ENCODE data around the gene STX16. TPM values are rescaled to one million over a fixed set of nuclear protein-coding genes. Genes with fewer than 3 reads are reported as not detected.

Gene STX16
- polyA plus RNA-seq, 4 donors: 17.3 to 73.4 (median 34.9) TPM

DNA sequence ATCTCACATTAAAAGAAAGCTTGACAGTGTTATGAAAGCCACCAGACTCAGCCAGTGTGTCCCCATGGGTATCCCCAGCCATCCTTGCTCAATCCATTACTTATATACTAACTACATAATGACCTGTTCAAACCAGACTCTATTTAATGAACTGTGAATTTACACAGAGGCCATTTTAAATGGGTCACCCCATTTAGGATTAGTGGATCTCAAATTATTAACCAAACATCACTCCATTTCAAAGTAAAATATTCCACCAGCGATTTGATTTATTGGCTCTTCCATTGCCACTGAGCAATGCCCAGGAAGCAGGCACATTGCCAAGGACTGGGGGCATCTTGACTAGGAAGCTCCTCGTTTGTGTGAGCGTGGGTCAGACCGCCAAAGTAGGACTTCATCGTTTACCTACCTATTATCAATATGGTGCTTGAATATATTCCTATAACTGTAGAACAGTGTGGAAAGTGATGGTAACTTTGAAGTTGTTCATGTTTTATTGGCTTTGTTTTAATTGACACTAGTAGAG lies 26.1 kb downstream of the STX16 start:
- FAIRE-seq: no peak
- Histone ChIP-seq H3K4me1 (ENCODE audit: control insufficient read depth in 3 of 3, insufficient read depth in 2 of 3, low read depth in 1 of 3, low read length in 2 of 3) (no peaks in the 10 kb centered on the region), H3K36me3 (ENCODE audit: control insufficient read depth in 3 of 3, insufficient read depth in 2 of 3, low read depth in 1 of 3, low read length in 3 of 3) (peaks cover 3 to 35% (median 13%) of the 10 kb centered on the region in 3 donors), H3K27ac (ENCODE audit: low read depth in 1 of 3, low read length in 2 of 3) (no peak overlapping the region), H3K27me3 (ENCODE audit: control insufficient read depth in 3 of 3, insufficient read depth in 3 of 3, low read length in 3 of 3) (no peaks in the 10 kb centered on the region), H3K4me3 (ENCODE audit: low read depth in 1 of 3, low read length in 3 of 3) (no peak overlapping the region), H3K9me3 (ENCODE audit: control insufficient read depth in 2 of 2, insufficient read depth in 1 of 2, low read depth in 1 of 2, low read length in 1 of 2) (no peaks in the 10 kb centered on the region)
- DNase-seq: no peak
- WGBS, 3 donors: 91 to 93% (median 91%) methylated on average over 5 of the region's 5 CpGs

DNA sequence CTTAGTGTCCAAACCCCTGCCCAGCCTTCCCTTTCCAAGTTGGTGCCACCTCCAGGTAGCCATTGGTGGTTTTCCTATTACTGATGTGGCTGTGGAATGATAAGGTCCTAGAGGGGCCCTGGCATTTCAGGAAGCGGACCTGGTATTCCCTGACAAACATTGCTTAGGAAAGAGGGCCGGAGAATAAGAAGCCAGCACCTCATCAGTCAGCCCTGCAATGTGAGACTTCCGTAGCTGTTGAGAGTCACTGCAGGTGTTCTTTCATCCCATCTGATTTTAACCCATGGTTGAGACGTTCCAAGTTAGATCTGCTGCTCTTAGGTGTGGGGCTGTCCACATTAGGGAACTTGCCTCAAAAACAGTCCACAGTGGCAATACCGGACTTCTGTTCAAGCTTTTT lies 26.7 kb downstream of the STX16 start:
- Histone ChIP-seq H3K4me1 (ENCODE audit: control insufficient read depth in 3 of 3, insufficient read depth in 2 of 3, low read depth in 1 of 3, low read length in 2 of 3) (no peaks in the 10 kb centered on the region), H3K9me3 (ENCODE audit: control insufficient read depth in 2 of 2, insufficient read depth in 1 of 2, low read depth in 1 of 2, low read length in 1 of 2) (no peaks in the 10 kb centered on the region), H3K27me3 (ENCODE audit: control insufficient read depth in 3 of 3, insufficient read depth in 3 of 3, low read length in 3 of 3) (no peaks in the 10 kb centered on the region), H3K27ac (ENCODE audit: low read depth in 1 of 3, low read length in 2 of 3) (no peak overlapping the region), H3K36me3 (ENCODE audit: control insufficient read depth in 3 of 3, insufficient read depth in 2 of 3, low read depth in 1 of 3, low read length in 3 of 3) (peaks cover 3 to 35% (median 13%) of the 10 kb centered on the region in 3 donors), H3K4me3 (ENCODE audit: low read depth in 1 of 3, low read length in 3 of 3) (no peak overlapping the region)
- DNase-seq: no peak
- FAIRE-seq: no peak
- WGBS, 3 donors: 92 to 95% (median 92%) methylated on average over 5 of the region's 5 CpGs

DNA sequence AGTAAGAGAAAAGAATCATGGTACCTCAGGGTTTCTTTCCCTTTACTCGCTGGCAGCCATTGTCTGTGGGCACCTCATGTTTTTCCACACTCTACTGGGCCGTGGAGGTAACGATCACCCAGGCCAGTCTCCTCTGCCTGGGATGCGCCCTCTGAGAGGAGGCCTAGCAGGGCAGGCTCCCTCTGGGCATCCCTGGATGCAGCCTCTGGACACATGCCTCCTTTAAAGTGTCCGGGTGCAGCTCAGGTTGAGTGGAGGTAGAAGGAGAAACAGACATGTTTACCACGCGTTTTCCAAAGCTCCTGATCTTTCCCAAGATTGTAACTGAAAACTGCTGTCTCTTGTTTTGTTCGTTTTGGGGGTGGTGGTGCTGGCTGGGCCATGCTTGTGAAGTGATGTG lies 27.7 kb downstream of the STX16 start:
- Histone ChIP-seq H3K9me3 (ENCODE audit: control insufficient read depth in 2 of 2, insufficient read depth in 1 of 2, low read depth in 1 of 2, low read length in 1 of 2) (no peaks in the 10 kb centered on the region), H3K36me3 (ENCODE audit: control insufficient read depth in 3 of 3, insufficient read depth in 2 of 3, low read depth in 1 of 3, low read length in 3 of 3) (peaks cover 3 to 31% (median 13%) of the 10 kb centered on the region in 3 donors), H3K27ac (ENCODE audit: low read depth in 1 of 3, low read length in 2 of 3) (no peak overlapping the region), H3K27me3 (ENCODE audit: control insufficient read depth in 3 of 3, insufficient read depth in 3 of 3, low read length in 3 of 3) (no peaks in the 10 kb centered on the region), H3K4me3 (ENCODE audit: low read depth in 1 of 3, low read length in 3 of 3) (no peak overlapping the region), H3K4me1 (ENCODE audit: control insufficient read depth in 3 of 3, insufficient read depth in 2 of 3, low read depth in 1 of 3, low read length in 2 of 3) (no peaks in the 10 kb centered on the region)
- FAIRE-seq (no peak), DNase-seq (no peak)
- WGBS, 3 donors: 90 to 94% (median 94%) methylated on average over 8 of the region's 8 CpGs

DNA sequence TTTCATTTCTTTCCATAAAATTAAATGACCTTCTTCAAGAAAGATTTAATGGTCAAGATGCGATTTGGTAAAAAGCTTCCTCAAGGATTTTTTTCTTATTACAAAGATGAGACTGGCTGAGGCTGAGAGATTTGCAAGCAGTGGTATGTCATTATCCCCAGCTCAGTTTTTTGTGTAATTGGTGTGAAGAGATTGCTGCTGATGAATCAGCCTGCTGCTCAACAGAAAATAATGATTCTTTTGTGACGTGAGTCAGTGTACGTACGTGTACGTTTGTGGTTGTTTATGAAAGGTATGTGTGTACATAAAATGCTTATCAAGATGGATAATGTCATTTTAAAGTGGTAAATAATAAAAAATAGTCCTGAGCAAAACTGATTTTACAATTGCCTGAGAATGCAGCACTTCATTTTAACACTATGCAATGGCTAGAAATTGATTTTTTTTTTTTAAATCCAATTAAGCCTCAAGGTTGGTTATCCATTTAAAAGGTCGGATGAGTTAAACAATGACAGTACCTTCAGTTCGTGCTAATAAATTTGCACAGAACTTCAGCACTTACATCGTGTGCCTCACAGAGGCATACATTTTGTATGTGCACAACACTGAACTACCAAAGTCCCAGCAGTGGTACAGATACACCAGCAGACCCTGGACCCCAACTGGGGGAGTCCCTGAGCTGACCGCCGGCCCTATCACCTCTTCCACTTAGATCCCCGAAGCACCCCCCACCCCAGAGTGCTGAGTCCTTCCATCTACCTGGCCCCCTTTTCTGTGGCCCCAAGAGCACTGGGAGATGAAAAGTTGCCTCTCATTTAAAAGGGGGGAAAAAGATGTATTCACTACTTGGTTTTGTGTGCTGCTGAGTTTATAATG lies 31.8 kb downstream of the STX16 start:
- H3K4me1 ChIP-seq (ENCODE audit: control insufficient read depth in 3 of 3, insufficient read depth in 2 of 3, low read depth in 1 of 3, low read length in 2 of 3): no peaks in the 10 kb centered on the region
- H3K27ac ChIP-seq (ENCODE audit: low read depth in 1 of 3, low read length in 2 of 3): no peak overlapping the region
- H3K27me3 ChIP-seq (ENCODE audit: control insufficient read depth in 3 of 3, insufficient read depth in 3 of 3, low read length in 3 of 3): no peaks in the 10 kb centered on the region
- H3K36me3 ChIP-seq (ENCODE audit: control insufficient read depth in 3 of 3, insufficient read depth in 2 of 3, low read depth in 1 of 3, low read length in 3 of 3): peaks cover 0 to 15% (median 5%) of the 10 kb centered on the region in 3 donors
- DNase-seq (no peak), FAIRE-seq (no peak)
- 90 to 91% (median 90%) methylated on average over 11 of the region's 11 CpGs for WGBS, 3 donors
- H3K4me3 ChIP-seq (ENCODE audit: low read depth in 1 of 3, low read length in 3 of 3): no peak overlapping the region
- no peaks in the 10 kb centered on the region for H3K9me3 ChIP-seq (ENCODE audit: control insufficient read depth in 2 of 2, insufficient read depth in 1 of 2, low read depth in 1 of 2, low read length in 1 of 2)

DNA sequence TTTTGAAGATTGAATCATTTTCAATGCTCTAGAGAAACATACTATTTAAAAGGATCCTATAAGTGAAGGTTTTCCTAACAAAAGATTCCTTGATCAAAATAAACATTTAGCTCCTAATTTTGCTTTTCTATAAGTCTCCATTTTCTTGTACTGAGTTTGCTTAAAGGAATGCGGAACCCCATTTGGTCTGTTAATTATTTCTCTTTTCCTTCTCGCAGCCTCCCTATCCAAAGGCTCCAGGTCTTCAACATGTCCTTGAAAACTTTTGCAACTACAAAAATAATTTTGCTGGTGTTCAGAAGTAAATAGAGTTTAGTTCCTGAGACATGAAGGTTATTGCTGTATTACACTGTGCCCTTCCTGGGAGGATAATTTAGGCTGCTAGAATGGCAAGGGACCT lies 33.2 kb downstream of the STX16 start:
- H3K9me3 ChIP-seq (ENCODE audit: control insufficient read depth in 2 of 2, insufficient read depth in 1 of 2, low read depth in 1 of 2, low read length in 1 of 2): no peaks in the 10 kb centered on the region
- no peak overlapping the region for H3K4me3 ChIP-seq (ENCODE audit: low read depth in 1 of 3, low read length in 3 of 3)
- H3K4me1 ChIP-seq (ENCODE audit: control insufficient read depth in 3 of 3, insufficient read depth in 2 of 3, low read depth in 1 of 3, low read length in 2 of 3): no peaks in the 10 kb centered on the region
- H3K36me3 ChIP-seq (ENCODE audit: control insufficient read depth in 3 of 3, insufficient read depth in 2 of 3, low read depth in 1 of 3, low read length in 3 of 3): peaks cover 0 to 10% (median 5%) of the 10 kb centered on the region in 3 donors
- FAIRE-seq: no peak
- WGBS, 3 donors: 95 to 98% (median 96%) methylated on average over 2 of the region's 2 CpGs
- no peak for DNase-seq
- no peak overlapping the region for H3K27ac ChIP-seq (ENCODE audit: low read depth in 1 of 3, low read length in 2 of 3)
- no peaks in the 10 kb centered on the region for H3K27me3 ChIP-seq (ENCODE audit: control insufficient read depth in 3 of 3, insufficient read depth in 3 of 3, low read length in 3 of 3)

DNA sequence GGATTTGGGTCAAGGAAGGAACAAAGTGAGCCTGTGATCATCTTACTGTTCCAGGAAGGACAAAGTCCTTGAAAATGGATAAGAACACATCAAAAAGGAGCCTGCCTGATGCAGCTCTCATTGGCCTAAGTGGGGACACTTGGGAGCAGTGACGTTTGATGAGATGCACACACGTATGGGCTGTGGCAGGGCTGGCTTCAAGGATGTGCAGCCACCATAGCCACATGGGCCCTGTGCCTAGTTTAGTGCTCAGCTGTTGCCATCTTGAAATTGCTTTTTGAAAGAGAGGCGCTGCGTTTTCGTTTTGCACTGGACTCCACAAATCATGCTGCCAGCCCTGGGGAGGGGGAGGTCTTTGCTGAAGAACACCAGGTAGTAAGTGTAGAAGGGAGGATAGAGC lies 34.9 kb downstream of the STX16 start:
- no peaks in the 10 kb centered on the region for H3K27me3 ChIP-seq (ENCODE audit: control insufficient read depth in 3 of 3, insufficient read depth in 3 of 3, low read length in 3 of 3)
- peaks cover 0 to 3% (median 0%) of the 10 kb centered on the region in 3 donors for H3K36me3 ChIP-seq (ENCODE audit: control insufficient read depth in 3 of 3, insufficient read depth in 2 of 3, low read depth in 1 of 3, low read length in 3 of 3)
- H3K4me1 ChIP-seq (ENCODE audit: control insufficient read depth in 3 of 3, insufficient read depth in 2 of 3, low read depth in 1 of 3, low read length in 2 of 3): no peaks in the 10 kb centered on the region
- no peaks in the 10 kb centered on the region for H3K9me3 ChIP-seq (ENCODE audit: control insufficient read depth in 2 of 2, insufficient read depth in 1 of 2, low read depth in 1 of 2, low read length in 1 of 2)
- WGBS, 3 donors: 85 to 96% (median 90%) methylated on average over 5 of the region's 5 CpGs
- H3K27ac ChIP-seq (ENCODE audit: low read depth in 1 of 3, low read length in 2 of 3): no peak overlapping the region
- no peak overlapping the region for H3K4me3 ChIP-seq (ENCODE audit: low read depth in 1 of 3, low read length in 3 of 3)
- DNase-seq (no peak), FAIRE-seq (no peak)

DNA sequence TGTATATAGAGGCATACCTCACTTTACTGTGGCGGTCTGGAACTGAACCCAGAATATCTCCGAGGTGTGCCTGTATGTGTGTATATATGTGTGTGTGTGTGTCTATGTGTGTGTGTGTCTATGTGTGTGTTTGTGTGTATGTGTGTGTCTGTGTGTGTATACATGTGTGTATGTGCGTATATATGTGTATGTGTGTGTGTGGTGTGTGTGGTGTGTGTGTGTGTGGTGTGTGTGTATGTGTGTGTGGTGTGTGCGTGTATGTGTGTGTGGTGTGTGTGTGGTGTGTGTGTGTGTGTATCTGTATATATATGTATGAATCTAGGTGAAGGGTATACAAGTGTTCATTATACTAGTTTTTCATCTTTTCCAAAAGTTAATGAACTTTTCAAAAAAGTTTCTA lies 37.3 kb downstream of the STX16 start:
- H3K4me3 ChIP-seq (ENCODE audit: low read depth in 1 of 3, low read length in 3 of 3): no peak overlapping the region
- peaks cover 0 to 2% (median 0%) of the 10 kb centered on the region in 3 donors for H3K4me1 ChIP-seq (ENCODE audit: control insufficient read depth in 3 of 3, insufficient read depth in 2 of 3, low read depth in 1 of 3, low read length in 2 of 3)
- 91 to 97% (median 93%) methylated on average over 4 of the region's 4 CpGs for WGBS, 3 donors
- no peaks in the 10 kb centered on the region for H3K27me3 ChIP-seq (ENCODE audit: control insufficient read depth in 3 of 3, insufficient read depth in 3 of 3, low read length in 3 of 3)
- peaks cover 0 to 5% (median 0%) of the 10 kb centered on the region in 3 donors for H3K36me3 ChIP-seq (ENCODE audit: control insufficient read depth in 3 of 3, insufficient read depth in 2 of 3, low read depth in 1 of 3, low read length in 3 of 3)
- no peaks in the 10 kb centered on the region for H3K9me3 ChIP-seq (ENCODE audit: control insufficient read depth in 2 of 2, insufficient read depth in 1 of 2, low read depth in 1 of 2, low read length in 1 of 2)
- no peak for DNase-seq
- no peak for FAIRE-seq
- no peak overlapping the region for H3K27ac ChIP-seq (ENCODE audit: low read depth in 1 of 3, low read length in 2 of 3)

DNA sequence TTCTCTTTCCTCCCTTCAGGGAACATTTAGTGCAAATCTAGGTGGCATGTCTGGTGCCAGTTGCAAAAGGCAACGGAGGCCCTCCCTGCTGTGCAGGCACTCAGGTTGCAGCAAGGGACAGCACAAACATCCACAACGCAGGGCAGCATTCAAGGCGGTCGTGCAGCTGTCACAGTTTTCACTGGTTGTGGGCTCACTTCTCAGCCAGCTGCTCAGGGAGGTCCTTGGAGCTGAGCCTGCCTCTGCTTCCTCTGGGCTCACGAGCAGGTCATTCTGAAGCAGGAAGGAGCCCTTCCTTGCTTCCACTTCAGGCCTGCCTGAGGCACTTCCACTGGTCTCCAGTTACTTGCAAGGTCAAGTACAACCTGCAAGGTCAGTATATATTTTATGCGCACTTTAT lies 37.8 kb downstream of the STX16 start:
- FAIRE-seq: no peak
- 66 to 85% (median 80%) methylated on average over 6 of the region's 6 CpGs for whole genome bisulfite sequencing, 3 donors
- no peak for DNase-seq

More for the DNA sequence above, 37.8 kb downstream of the STX16 start:
- Histone ChIP-seq H3K9me3 (ENCODE audit: control insufficient read depth in 2 of 2, insufficient read depth in 1 of 2, low read depth in 1 of 2, low read length in 1 of 2) (no peaks in the 10 kb centered on the region), H3K36me3 (ENCODE audit: control insufficient read depth in 3 of 3, insufficient read depth in 2 of 3, low read depth in 1 of 3, low read length in 3 of 3) (peaks cover 0 to 5% (median 0%) of the 10 kb centered on the region in 3 donors), H3K4me1 (ENCODE audit: control insufficient read depth in 3 of 3, insufficient read depth in 2 of 3, low read depth in 1 of 3, low read length in 2 of 3) (peaks cover 0 to 5% (median 4%) of the 10 kb centered on the region in 3 donors), H3K27me3 (ENCODE audit: control insufficient read depth in 3 of 3, insufficient read depth in 3 of 3, low read length in 3 of 3) (no peaks in the 10 kb centered on the region), H3K4me3 (ENCODE audit: low read depth in 1 of 3, low read length in 3 of 3) (no peak overlapping the region), H3K27ac (ENCODE audit: low read depth in 1 of 3, low read length in 2 of 3) (no peak overlapping the region)
